ENCODE results near the gene EEIG2.
"Not testable (repeated sequence)": the region's sequence is repeated elsewhere in the genome, so short reads cannot be mapped to it uniquely, and the experiment has no call there.

DNA sequence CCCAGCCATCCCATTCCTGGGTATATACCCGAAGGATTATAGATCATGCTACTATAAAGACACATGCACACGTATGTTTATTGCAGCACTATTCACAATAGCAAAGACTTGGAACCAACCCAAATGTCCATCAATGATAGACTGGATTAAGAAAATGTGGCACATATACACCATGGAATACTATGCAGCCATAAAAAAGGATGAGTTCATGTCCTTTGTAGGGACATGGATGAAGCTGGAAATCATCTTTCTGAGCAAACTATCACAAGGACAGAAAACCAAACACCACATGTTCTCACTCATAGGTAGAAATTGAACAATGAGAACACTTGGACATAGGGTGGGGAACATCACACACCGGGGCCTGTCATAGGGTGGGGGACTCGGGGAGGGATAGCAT, 12.4 kb upstream of the EEIG2 start:
- TF ChIP-seq, protein P1, sequence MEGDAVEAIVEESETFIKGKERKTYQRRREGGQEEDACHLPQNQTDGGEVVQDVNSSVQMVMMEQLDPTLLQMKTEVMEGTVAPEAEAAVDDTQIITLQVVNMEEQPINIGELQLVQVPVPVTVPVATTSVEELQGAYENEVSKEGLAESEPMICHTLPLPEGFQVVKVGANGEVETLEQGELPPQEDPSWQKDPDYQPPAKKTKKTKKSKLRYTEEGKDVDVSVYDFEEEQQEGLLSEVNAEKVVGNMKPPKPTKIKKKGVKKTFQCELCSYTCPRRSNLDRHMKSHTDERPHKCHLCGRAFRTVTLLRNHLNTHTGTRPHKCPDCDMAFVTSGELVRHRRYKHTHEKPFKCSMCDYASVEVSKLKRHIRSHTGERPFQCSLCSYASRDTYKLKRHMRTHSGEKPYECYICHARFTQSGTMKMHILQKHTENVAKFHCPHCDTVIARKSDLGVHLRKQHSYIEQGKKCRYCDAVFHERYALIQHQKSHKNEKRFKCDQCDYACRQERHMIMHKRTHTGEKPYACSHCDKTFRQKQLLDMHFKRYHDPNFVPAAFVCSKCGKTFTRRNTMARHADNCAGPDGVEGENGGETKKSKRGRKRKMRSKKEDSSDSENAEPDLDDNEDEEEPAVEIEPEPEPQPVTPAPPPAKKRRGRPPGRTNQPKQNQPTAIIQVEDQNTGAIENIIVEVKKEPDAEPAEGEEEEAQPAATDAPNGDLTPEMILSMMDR (IDR thresholded peaks at IDR 0.05), result not testable (repeated sequence)
- TF ChIP-seq EZH2 (IDR thresholded peaks at IDR 0.05; ENCODE audit: borderline replicate concordance, insufficient read depth, low read depth, low read length, poor library complexity, severe bottlenecking), result not testable (repeated sequence)
